Effector memory CD4-positive, alpha-beta T cell (primary cell): ENCODE results near the gene ROPN1B.

Experiments
- DNase-seq, 3 donors: peaks; one replicate each; pipeline ENCODE4 v3.0.0-alpha.2; 2020
- H3K27ac ChIP-seq: 2 replicates; pipeline ENCODE4 v1.7.0; 2013; ENCODE audit warnings: mild to moderate bottlenecking, low read length, moderate library complexity; ENCODE audit not compliant: insufficient read depth, poor library complexity, severe bottlenecking
- H3K27me3 ChIP-seq: replicated peaks from 2 replicates; pipeline ENCODE4 v1.7.0; 2013; ENCODE audit warnings: mild to moderate bottlenecking, low read length; ENCODE audit not compliant: insufficient read depth, control insufficient read depth, poor library complexity, severe bottlenecking
- H3K36me3 ChIP-seq: 2 replicates; pipeline ENCODE4 v1.7.0; 2013; ENCODE audit warnings: mild to moderate bottlenecking, low read length, moderate library complexity; ENCODE audit not compliant: control insufficient read depth, insufficient read depth
- H3K4me1 ChIP-seq: 2 replicates; pipeline ENCODE4 v1.7.0; 2013; ENCODE audit warnings: low read length, mild to moderate bottlenecking; ENCODE audit not compliant: control insufficient read depth, insufficient read depth, poor library complexity, severe bottlenecking
- H3K4me3 ChIP-seq: 2 replicates; pipeline ENCODE4 v1.7.0; 2013; ENCODE audit warnings: low read length, low read depth, mild to moderate bottlenecking; ENCODE audit not compliant: insufficient read depth, poor library complexity, severe bottlenecking
- H3K9me3 ChIP-seq: 2 replicates; pipeline ENCODE4 v1.7.0; 2013; ENCODE audit warnings: mild to moderate bottlenecking, low read length, moderate library complexity; ENCODE audit not compliant: control insufficient read depth

ROPN1B gene

DNA sequence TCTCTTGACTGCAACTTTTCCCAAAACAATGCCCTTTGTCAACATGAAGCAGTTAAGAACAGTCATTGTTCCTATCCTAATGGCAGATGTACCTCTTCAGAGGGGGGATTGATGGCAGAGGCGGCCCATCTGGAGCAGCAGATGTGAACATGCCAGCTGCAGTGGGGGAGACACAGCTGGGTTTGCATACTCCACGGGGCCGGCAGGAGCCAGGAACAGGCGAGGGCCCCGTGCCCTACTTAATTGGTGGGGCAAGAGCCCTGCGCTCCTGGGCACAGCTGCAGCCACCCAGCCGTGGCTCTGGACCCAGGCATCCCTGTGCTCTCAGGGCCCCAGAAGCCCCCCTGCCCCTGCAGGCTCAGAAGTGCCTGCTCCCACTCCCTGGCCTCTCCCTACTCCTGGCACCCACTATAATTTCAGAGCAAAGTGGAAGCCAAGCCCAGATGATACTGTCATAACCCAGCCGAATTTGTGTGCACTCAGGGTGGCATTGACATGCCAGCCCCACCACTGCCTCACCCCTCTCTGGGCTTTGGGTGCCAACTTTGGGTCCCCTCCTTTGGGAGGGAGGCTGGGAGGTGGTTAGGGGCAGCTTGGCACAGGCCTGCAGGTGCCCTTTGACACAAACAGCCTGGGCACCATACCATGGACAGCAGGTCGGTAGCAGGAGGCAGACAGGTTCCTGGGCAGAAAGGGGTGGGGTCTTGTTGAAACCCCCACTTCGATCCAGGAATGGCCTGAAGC is 34.6 kb downstream of the ROPN1B start:
- DNase-seq, result no peak
- H3K36me3 ChIP-seq, result peaks cover 14% of the 10 kb centered on the region
- no peaks in the 10 kb centered on the region for H3K4me1 ChIP-seq
- H3K4me3 ChIP-seq, result no peak overlapping the region
- no peaks in the 10 kb centered on the region for H3K27me3 ChIP-seq
- no peaks in the 10 kb centered on the region for H3K9me3 ChIP-seq
- H3K27ac ChIP-seq, result no peak overlapping the region

DNA sequence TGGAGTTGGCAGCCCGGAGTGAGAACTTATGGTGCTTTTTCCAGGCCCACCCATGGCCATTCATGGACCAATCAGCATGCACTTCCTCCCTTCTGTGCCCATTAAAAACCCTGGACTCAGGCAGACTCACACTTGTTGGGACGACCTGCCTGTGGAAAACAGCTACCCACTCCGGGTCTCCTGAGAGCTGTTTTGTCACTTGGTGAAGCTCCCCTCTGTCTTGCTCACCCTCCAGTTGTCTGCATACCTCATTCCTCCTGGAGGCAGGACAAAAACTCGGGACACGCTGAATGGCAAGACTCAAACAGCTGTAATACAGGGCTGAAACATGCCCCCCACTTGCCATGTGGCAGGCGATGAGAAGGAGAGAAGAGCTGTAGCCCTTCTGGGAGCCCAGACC is 35.2 kb downstream of the ROPN1B start:
- H3K36me3 ChIP-seq, result peaks cover 14% of the 10 kb centered on the region
- no peaks in the 10 kb centered on the region for H3K4me1 ChIP-seq
- H3K9me3 ChIP-seq, result no peaks in the 10 kb centered on the region
- H3K27me3 ChIP-seq, result no peaks in the 10 kb centered on the region
- no peak overlapping the region for H3K4me3 ChIP-seq
- no peak overlapping the region for H3K27ac ChIP-seq
- no peak for DNase-seq

DNA sequence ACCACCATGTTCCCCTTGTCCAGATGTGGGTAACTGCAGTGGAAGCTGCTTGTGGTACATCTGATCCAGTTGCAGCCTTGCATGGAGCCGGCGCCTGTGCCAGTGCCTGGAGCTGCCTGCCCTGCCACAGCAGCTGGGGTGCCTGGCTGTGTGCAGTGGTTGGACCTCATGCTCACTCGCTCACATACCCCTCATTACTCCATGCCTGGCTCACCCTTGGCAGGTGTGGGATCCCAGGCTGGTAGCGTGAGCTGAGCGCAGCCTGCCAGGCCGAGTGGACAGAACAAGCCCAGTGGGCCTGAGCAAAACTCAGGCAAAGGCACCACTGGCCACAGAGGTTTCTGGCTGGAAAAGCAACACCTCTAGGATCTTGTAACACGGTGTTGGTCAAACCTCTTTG is 35.7 kb downstream of the ROPN1B start:
- DNase-seq, result no peak
- Histone ChIP-seq H3K9me3 (no peaks in the 10 kb centered on the region), H3K27me3 (no peaks in the 10 kb centered on the region), H3K4me1 (no peaks in the 10 kb centered on the region), H3K4me3 (no peak overlapping the region), H3K36me3 (peaks cover 14% of the 10 kb centered on the region), H3K27ac (no peak overlapping the region)

DNA sequence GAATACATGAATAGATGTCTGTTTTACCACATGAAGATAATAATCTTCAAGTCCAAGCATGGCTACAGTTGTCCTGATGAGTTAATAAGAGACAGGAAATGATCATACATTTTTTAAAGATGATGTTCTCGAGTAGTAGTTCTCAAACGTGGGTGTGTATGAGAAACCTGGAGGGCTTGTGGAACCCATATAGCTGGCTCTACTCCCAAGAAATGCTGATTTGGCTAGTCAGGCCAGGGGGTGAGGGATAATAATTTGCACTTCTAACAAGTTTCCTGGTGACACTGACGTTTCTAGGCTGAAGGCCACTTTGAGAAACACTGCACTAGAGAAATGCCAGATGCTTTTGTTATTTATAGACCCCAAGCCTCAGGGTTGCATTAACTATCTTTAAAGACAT is 37.0 kb downstream of the ROPN1B start:
- Histone ChIP-seq H3K4me3 (no peak overlapping the region), H3K9me3 (no peaks in the 10 kb centered on the region), H3K36me3 (peaks cover 14% of the 10 kb centered on the region), H3K4me1 (no peaks in the 10 kb centered on the region), H3K27me3 (no peaks in the 10 kb centered on the region), H3K27ac (no peak overlapping the region)
- DNase-seq, result no peak

DNA sequence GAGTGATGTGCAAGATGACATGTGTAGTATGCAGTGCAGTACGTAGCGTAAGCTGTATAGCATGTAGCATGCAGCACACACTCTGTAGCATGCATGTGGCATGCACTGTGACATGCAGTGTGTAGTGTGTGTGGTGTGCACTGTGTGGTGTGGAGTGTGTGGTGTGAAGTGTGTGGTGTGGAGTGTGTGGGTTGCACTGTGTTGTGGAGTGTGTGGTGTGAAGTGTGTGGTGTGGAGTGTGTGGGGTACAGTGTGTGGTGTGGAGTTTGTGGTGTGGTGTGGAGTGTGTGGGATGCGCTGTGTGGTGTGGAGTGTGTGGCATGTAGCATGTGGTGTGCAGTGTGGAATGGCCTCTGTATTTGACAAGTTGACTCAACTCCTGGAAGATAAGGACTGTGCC is 39.2 kb downstream of the ROPN1B start:
- no peaks in the 10 kb centered on the region for H3K27me3 ChIP-seq
- H3K9me3 ChIP-seq, result no peaks in the 10 kb centered on the region
- peaks cover 14% of the 10 kb centered on the region for H3K36me3 ChIP-seq
- no peaks in the 10 kb centered on the region for H3K4me1 ChIP-seq
- DNase-seq, result no peak
- no peak overlapping the region for H3K4me3 ChIP-seq
- no peak overlapping the region for H3K27ac ChIP-seq

DNA sequence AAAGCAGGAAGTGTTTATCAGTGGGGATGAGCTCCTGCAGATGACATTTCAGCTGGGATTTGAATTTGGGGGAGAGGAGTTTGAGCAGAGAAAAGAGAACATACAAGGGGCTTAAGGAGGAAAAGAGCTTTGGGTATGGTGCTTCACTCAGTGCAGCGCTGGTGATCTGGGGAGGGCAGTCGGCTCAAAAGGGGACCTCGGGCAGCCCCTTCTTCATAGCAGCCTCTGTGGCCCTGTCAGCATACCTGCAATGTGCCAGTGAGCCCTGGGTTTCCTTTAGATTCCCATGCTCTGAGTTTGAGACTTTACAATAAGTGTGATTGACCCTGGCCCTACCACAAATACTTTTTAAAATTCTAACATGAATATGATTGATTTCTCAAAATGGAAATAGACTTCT is 40.2 kb downstream of the ROPN1B start:
- Histone ChIP-seq H3K9me3 (no peaks in the 10 kb centered on the region), H3K27me3 (no peaks in the 10 kb centered on the region), H3K4me1 (no peaks in the 10 kb centered on the region), H3K4me3 (no peak overlapping the region), H3K36me3 (peaks cover 14% of the 10 kb centered on the region), H3K27ac (no peak overlapping the region)
- no peak for DNase-seq

DNA sequence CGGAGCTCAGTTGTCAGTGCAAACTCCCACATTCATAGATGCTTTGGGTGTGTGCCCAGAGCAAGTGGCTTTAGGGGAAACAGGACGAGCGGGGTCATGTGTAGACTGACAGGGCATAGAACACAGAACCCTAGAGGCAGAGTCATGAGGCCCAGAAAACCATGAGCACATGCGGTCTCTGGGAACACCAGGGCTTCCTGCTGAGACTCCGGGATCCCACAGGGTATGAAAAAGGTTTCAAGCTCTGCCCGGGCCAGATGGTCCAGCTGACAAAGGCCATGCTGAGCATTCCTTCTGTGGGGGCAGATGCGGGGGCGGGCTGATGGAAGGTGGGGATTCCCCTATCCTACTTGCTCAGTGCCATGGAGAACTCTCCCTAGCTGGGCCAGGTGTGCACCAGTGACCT is 44.8 kb downstream of the ROPN1B start:
- DNase-seq, result no peak
- H3K4me1 ChIP-seq, result no peaks in the 10 kb centered on the region
- no peak overlapping the region for H3K4me3 ChIP-seq
- H3K27ac ChIP-seq, result no peak overlapping the region
- peaks cover 16% of the 10 kb centered on the region for H3K36me3 ChIP-seq
- H3K9me3 ChIP-seq, result no peaks in the 10 kb centered on the region
- H3K27me3 ChIP-seq, result no peaks in the 10 kb centered on the region

DNA sequence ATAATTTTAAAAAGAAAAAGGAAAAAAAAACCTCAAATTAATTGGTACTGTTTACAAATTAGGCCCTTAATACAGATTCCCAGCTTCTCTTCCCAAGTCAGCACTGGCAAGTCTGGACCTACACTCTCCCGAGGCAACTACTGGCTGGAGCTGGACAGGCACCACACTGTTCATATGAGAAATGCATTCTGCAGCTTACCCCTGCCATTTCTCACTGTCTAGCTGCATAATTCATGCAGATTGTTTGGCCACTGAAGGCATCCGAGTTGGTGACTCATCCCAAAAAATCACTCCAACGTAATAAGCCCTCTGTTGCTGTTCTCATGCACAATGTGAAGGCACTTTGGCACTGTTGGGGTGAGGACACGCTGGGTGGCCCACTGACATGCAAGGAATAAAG is 45.3 kb downstream of the ROPN1B start:
- no peaks in the 10 kb centered on the region for H3K9me3 ChIP-seq
- no peak overlapping the region for H3K27ac ChIP-seq
- H3K4me1 ChIP-seq, result no peaks in the 10 kb centered on the region
- no peak overlapping the region for H3K4me3 ChIP-seq
- H3K27me3 ChIP-seq, result no peaks in the 10 kb centered on the region
- peaks cover 16% of the 10 kb centered on the region for H3K36me3 ChIP-seq
- no peak for DNase-seq

DNA sequence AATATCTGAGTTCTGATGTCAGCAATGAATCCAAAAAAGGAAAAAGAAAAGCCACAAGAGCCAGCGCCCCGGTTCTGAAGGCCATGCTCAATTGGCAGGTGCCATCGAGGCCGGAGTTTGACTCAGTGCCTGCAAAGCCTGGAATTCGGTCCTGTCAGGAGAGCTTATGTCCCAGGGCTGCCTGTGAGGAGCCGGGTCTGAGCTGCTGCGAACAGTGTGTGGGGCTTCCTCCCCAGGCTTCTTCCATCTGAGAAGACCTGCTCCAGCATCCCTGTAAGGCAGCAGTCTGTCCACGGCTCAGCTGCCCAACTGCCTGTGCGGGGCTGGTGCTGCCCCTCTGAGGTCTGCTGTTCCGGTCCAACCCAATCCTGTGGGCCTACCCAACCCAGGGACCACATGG is 46.1 kb downstream of the ROPN1B start:
- peaks cover 16% of the 10 kb centered on the region for H3K36me3 ChIP-seq

DNA sequence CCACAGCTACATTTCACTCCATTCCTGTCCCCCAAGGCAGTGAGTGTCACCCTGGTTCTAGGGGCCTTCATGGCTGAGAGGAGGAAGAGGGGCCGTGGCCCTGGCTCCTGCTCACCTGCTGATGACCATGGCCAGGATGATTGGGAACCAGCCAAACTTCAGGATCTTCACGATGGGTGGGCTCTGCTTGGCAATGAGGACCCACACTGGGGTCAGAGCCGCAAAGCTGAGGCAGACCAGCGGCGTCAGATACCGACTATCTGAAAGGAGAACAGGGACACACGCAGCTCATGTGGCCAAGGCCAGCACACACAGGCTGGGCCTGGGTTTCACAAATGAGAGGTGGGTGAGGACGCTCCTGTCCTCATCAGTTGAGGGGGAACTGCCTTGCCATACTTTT is 47.6 kb downstream of the ROPN1B start:
- Histone ChIP-seq H3K27ac (no peak overlapping the region), H3K4me1 (no peaks in the 10 kb centered on the region), H3K9me3 (no peaks in the 10 kb centered on the region), H3K27me3 (no peaks in the 10 kb centered on the region), H3K36me3 (peaks cover 16% of the 10 kb centered on the region), H3K4me3 (no peak overlapping the region)
- DNase-seq, result no peak

More for the DNA sequence above, 46.1 kb downstream of the ROPN1B start:
- no peak overlapping the region for H3K4me3 ChIP-seq
- H3K9me3 ChIP-seq, result no peaks in the 10 kb centered on the region
- H3K27ac ChIP-seq, result no peak overlapping the region
- no peak for DNase-seq
- H3K27me3 ChIP-seq, result no peaks in the 10 kb centered on the region
- H3K4me1 ChIP-seq, result no peaks in the 10 kb centered on the region
